Measurements from ENCODE around the gene HUWE1. TPM values are rescaled to one million over a fixed set of nuclear protein-coding genes. Genes with fewer than 3 reads are reported as not detected.

Gene HUWE1
- total RNA-seq, 1 experiment from 2014 or later = 231 TPM

- DNase-seq (ENCODE audit: low read depth, low spot score) (no peak), ATAC-seq (no peak)
- H3K4me1 ChIP-seq (ENCODE audit: control insufficient read depth, insufficient read depth, low read length) = no peaks in the 10 kb centered on the region
- H3K9me3 ChIP-seq (ENCODE audit: control insufficient read depth, insufficient read depth, low read depth, low read length) = no peaks in the 10 kb centered on the region
- no peak overlapping the region for H3K4me3 ChIP-seq (ENCODE audit: low read depth in 2 of 2, low read length in 2 of 2)
- H3K27ac ChIP-seq (ENCODE audit: low read length) = no peak overlapping the region
- in situ Hi-C loops (cut with HindIII; ENCODE audit: low pct_unique_long_range_greater_than_20kb, low sequenced_read_pairs) = no loop called here
- peaks cover 83% of the 10 kb centered on the region for H3K36me3 ChIP-seq (ENCODE audit: control insufficient read depth, insufficient read depth, low read length)
- intact Hi-C loops (cut with micrococcal nuclease; ENCODE audit: unreplicated experiment) = no loop called here
- no peaks in the 10 kb centered on the region for H3K27me3 ChIP-seq (ENCODE audit: control insufficient read depth, insufficient read depth, low read length)
- BruUV-seq (replicated peaks) = no TSS peak
- ChIA-PET CTCF (no interaction called here), POLR2A (no interaction called here)
- no peak for TF ChIP-seq TCF7L2 (IDR thresholded peaks at IDR 0.05; ENCODE audit: low read depth, low read length)
- TF ChIP-seq, protein P1, sequence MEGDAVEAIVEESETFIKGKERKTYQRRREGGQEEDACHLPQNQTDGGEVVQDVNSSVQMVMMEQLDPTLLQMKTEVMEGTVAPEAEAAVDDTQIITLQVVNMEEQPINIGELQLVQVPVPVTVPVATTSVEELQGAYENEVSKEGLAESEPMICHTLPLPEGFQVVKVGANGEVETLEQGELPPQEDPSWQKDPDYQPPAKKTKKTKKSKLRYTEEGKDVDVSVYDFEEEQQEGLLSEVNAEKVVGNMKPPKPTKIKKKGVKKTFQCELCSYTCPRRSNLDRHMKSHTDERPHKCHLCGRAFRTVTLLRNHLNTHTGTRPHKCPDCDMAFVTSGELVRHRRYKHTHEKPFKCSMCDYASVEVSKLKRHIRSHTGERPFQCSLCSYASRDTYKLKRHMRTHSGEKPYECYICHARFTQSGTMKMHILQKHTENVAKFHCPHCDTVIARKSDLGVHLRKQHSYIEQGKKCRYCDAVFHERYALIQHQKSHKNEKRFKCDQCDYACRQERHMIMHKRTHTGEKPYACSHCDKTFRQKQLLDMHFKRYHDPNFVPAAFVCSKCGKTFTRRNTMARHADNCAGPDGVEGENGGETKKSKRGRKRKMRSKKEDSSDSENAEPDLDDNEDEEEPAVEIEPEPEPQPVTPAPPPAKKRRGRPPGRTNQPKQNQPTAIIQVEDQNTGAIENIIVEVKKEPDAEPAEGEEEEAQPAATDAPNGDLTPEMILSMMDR (IDR thresholded peaks at IDR 0.05) = no peak
- TF ChIP-seq SIN3A (IDR thresholded peaks at IDR 0.05; ENCODE audit: borderline replicate concordance, insufficient read depth, low read depth, low read length) = no peak
- no peak for TF ChIP-seq POLR2AphosphoS5 (IDR thresholded peaks at IDR 0.05; ENCODE audit: low read depth, low read length)
- TF ChIP-seq REST (IDR thresholded peaks at IDR 0.05; ENCODE audit: insufficient read depth in 1 of 2, low read depth in 2 of 2, low read length in 1 of 2) = no peak
These were observed 101.6 kb downstream of the HUWE1 start for GRCh38 chrX:53584891-53585290.

DNA sequence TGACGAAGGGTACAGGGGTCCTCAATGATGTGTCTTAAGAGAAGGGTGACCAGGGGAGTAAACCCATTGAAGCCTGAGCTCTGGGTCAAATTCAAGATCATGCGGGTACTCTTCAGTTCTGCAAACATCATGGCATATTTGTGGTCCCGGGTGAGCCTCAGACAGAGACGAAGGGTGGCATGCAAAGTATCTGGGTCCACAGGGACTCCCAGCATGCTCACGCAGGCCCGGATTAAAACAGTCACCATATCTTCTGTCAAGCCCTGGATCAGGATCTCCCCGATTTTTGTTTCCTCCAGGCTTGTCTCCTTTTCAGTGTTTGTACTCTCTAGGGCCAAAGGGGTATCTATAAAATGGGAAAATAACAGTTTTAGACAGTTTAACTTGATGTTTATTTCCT, 102.9 kb downstream of the HUWE1 start:
- no peaks in the 10 kb centered on the region for H3K27me3 ChIP-seq (ENCODE audit: control insufficient read depth, insufficient read depth, low read length)
- DNase-seq (ENCODE audit: low read depth, low spot score) (no peak), ATAC-seq (no peak)
- H3K36me3 ChIP-seq (ENCODE audit: control insufficient read depth, insufficient read depth, low read length) = peaks cover 71% of the 10 kb centered on the region
- ChIA-PET POLR2A (no interaction called here), CTCF (no interaction called here)
- no TSS peak for BruUV-seq (replicated peaks)
- no peaks in the 10 kb centered on the region for H3K4me1 ChIP-seq (ENCODE audit: control insufficient read depth, insufficient read depth, low read length)
- H3K4me3 ChIP-seq (ENCODE audit: low read depth in 2 of 2, low read length in 2 of 2) = no peak overlapping the region
- no peaks in the 10 kb centered on the region for H3K9me3 ChIP-seq (ENCODE audit: control insufficient read depth, insufficient read depth, low read depth, low read length)
- TF ChIP-seq REST (IDR thresholded peaks at IDR 0.05; ENCODE audit: insufficient read depth in 1 of 2, low read depth in 2 of 2, low read length in 1 of 2) (no peak), POLR2AphosphoS5 (IDR thresholded peaks at IDR 0.05; ENCODE audit: low read depth, low read length) (no peak), TCF7L2 (IDR thresholded peaks at IDR 0.05; ENCODE audit: low read depth, low read length) (no peak), SIN3A (IDR thresholded peaks at IDR 0.05; ENCODE audit: borderline replicate concordance, insufficient read depth, low read depth, low read length) (no peak)
- TF ChIP-seq, protein P1 (IDR thresholded peaks at IDR 0.05) = no peak
- intact Hi-C loops (cut with micrococcal nuclease; ENCODE audit: unreplicated experiment) (no loop called here), in situ Hi-C loops (cut with HindIII; ENCODE audit: low pct_unique_long_range_greater_than_20kb, low sequenced_read_pairs) (no loop called here)
- H3K27ac ChIP-seq (ENCODE audit: low read length) = no peak overlapping the region
